Naive thymus-derived CD8-positive, alpha-beta T cell (primary cell): Measurements from ENCODE around the gene NRXN3. TPM values are rescaled to one million over a fixed set of nuclear protein-coding genes. Genes with fewer than 3 reads are reported as not detected.
"Not testable (repeated sequence)": the region's sequence is repeated elsewhere in the genome, so short reads cannot be mapped to it uniquely, and the experiment has no call there.

Experiments used
- ATAC-seq, 2 donors: fragments of 150-1000 bp; cut with Tn5 transposase in 1 of 2; sonication (Bioruptor Pico), chemical (Tn5 transposase) in 1 of 2; 1 replicate in 1 of 2; 2 replicates in 1 of 2; pipeline ENCODE4 v1.10.0; 2021; ENCODE audit warnings: mild to moderate bottlenecking in 2 of 2, moderate library complexity in 2 of 2
- POLR2A ChIA-PET: fragments of 350-600 bp; sonication (Branson Sonifier 250); formaldehyde crosslinking; loops from one replicate; lab custom pipeline; 2021; ENCODE audit warnings: antibody characterized with exemption; lab: Charles Lee
- DNase-seq, 10 donors: peaks; one replicate each; pipeline versions ENCODE4 v3.0.0 to v3.0.0-alpha.2; 2020 to 2022
- H3K27ac Mint-ChIP-seq, 10 donors: one replicate each; pipeline ENCODE4 v1.8.0; 2020 to 2022; ENCODE audit warnings: mild to moderate bottlenecking in 10 of 10, mixed read lengths in 10 of 10, moderate library complexity in 4 of 10, inconsistent platforms in 1 of 10
- H3K27me3 Mint-ChIP-seq, 5 donors: one replicate each; pipeline ENCODE4 v1.8.0; 2021 to 2022; ENCODE audit warnings: mixed read lengths in 5 of 5
- H3K36me3 Mint-ChIP-seq, 3 donors: one replicate each; pipeline ENCODE4 v1.8.0; 2020 to 2022; ENCODE audit warnings: mixed read lengths in 3 of 3, mild to moderate bottlenecking in 2 of 3, inconsistent platforms in 1 of 3
- H3K4me1 Mint-ChIP-seq, 4 donors: one replicate each; pipeline ENCODE4 v1.8.0; 2021 to 2022; ENCODE audit warnings: mixed read lengths in 4 of 4
- H3K4me3 Mint-ChIP-seq, 10 donors: one replicate each; pipeline ENCODE4 v1.8.0; 2020 to 2022; ENCODE audit warnings: mild to moderate bottlenecking in 10 of 10, mixed read lengths in 10 of 10, moderate library complexity in 6 of 10, inconsistent platforms in 1 of 10
- H3K9me3 Mint-ChIP-seq, 9 donors: one replicate each; pipeline ENCODE4 v1.8.0; 2020 to 2022; ENCODE audit warnings: mixed read lengths in 9 of 9, mild to moderate bottlenecking in 3 of 9, inconsistent platforms in 1 of 9, moderate library complexity in 1 of 9
- polyA plus RNA-seq, 3 donors: library from polyadenylated mRNA; unstranded; fragments of 300-500 nt; fragmentation: Illumina TruSeq; gene quantifications; one replicate each; pipeline ENCODE4 v1.2.3, GENCODE V29; 2021
- total RNA-seq, 8 experiments: library from RNA in 2 of 8; stranded (reverse) in 2 of 8; gene quantifications; one replicate each; pipeline ENCODE4 v1.2.3 and lab custom pipeline; 2021 to 2026

The NRXN3 gene
- total and polyA plus RNA-seq, 5 experiments from 2014 or later = not detected

- H3K27me3 Mint-ChIP-seq = peaks cover 2 to 10% (median 4%) of the 10 kb centered on the region in 5 donors
- ATAC-seq (no peak), DNase-seq (no peak)
- no peaks in the 10 kb centered on the region for H3K36me3 Mint-ChIP-seq
- H3K4me3 Mint-ChIP-seq = no peak overlapping the region
- no peak overlapping the region for H3K27ac Mint-ChIP-seq
- peaks cover 0 to 3% (median 0%) of the 10 kb centered on the region in 4 donors for H3K4me1 Mint-ChIP-seq
- POLR2A ChIA-PET = no interaction called here
- H3K9me3 Mint-ChIP-seq = no peaks in the 10 kb centered on the region
These were observed 390.9 kb downstream of the NRXN3 start for GRCh38 chr14:78561074-78561473.

DNA sequence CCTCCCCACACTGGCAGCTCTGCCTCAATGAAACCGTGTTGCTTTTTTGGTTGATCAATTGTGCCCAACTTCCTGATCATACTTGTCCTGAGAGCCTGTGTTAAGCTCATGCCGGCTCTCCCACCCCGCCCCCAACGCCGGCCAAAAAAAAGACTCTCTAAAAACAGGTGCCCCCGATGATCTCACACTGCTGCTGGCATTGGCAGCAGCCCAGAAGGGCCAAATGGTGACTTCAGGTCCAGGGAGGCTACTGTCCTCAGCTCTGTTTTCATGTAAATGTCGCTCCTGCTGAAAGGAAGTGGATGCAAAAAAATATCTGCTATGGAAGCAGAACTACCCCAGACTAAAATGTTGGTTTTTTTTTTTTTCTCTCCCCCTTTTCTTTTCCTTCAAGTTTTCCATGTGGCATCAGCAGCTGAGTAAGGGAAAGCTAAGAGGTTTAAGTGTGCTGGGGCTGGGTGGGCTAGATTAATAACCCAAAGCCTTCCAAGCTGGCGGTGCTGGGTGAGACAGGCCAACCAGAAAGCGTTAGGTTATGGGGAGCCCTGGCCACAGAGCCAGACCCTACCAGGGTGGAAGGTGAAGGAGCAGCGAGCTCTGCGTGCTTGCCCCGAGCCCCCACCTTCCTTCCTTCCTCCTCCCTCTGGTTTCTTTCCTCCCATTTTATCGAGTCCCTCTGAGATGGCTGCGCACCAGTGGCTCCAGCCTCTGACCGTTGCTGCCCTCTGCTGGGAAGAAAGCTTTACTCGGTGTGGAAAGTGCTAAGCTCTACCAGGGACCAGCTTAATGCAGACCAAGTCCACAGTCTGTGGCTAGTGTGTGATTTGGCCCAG lies 396.1 kb downstream of the NRXN3 start:
- DNase-seq = peak; percentile 12 to 68 (median 31)
- H3K27me3 Mint-ChIP-seq = peaks cover 0 to 9% (median 4%) of the 10 kb centered on the region in 5 donors
- H3K4me1 Mint-ChIP-seq = peaks cover 0 to 13% (median 2%) of the 10 kb centered on the region in 4 donors
- H3K36me3 Mint-ChIP-seq = no peaks in the 10 kb centered on the region
- H3K27ac Mint-ChIP-seq = no peak overlapping the region
- POLR2A ChIA-PET = no interaction called here
- ATAC-seq = peak; percentile 72 to 77
- H3K4me3 Mint-ChIP-seq = peak overlapping the region; percentile 24 to 74 (median 58)
- H3K9me3 Mint-ChIP-seq = peaks cover 0 to 1% (median 0%) of the 10 kb centered on the region in 9 donors

DNA sequence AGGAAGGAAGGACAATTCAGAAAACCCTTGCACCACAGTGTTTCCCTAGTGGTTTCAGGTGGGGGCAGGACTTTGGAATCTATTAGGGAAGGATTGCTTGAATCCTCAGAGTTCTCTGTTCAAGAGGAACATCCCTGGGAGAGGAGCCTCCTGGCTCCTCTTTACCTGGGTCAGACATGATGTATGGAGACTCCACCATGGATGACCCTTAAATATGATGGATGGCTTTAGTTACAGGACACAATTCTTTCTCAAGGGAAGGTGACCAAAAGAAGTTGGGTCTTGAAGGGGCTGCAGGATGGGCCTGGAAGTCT lies 396.6 kb downstream of the NRXN3 start:
- peak overlapping the region in 4 of 10 donors; percentile 9 to 58 (median 49) for H3K4me3 Mint-ChIP-seq
- ATAC-seq = no peak
- H3K4me1 Mint-ChIP-seq = peaks cover 0 to 13% (median 2%) of the 10 kb centered on the region in 4 donors
- POLR2A ChIA-PET = no interaction called here
- DNase-seq = peak in 1 of 10 donors; percentile 1
- H3K36me3 Mint-ChIP-seq = no peaks in the 10 kb centered on the region
- H3K27me3 Mint-ChIP-seq = peaks cover 0 to 9% (median 2%) of the 10 kb centered on the region in 5 donors
- H3K9me3 Mint-ChIP-seq = peaks cover 0 to 2% (median 0%) of the 10 kb centered on the region in 9 donors
- no peak overlapping the region for H3K27ac Mint-ChIP-seq

GRCh38 chr14:78567343-78567742 lies 397.2 kb downstream of the NRXN3 start:
- ATAC-seq (no peak), DNase-seq (no peak)
- Mint-ChIP-seq H3K27ac (no peak overlapping the region), H3K9me3 (peaks cover 0 to 3% (median 0%) of the 10 kb centered on the region in 9 donors), H3K27me3 (peaks cover 2 to 9% (median 3%) of the 10 kb centered on the region in 5 donors), H3K36me3 (no peaks in the 10 kb centered on the region), H3K4me3 (no peak overlapping the region), H3K4me1 (peaks cover 0 to 13% (median 2%) of the 10 kb centered on the region in 4 donors)
- POLR2A ChIA-PET = no interaction called here

DNA sequence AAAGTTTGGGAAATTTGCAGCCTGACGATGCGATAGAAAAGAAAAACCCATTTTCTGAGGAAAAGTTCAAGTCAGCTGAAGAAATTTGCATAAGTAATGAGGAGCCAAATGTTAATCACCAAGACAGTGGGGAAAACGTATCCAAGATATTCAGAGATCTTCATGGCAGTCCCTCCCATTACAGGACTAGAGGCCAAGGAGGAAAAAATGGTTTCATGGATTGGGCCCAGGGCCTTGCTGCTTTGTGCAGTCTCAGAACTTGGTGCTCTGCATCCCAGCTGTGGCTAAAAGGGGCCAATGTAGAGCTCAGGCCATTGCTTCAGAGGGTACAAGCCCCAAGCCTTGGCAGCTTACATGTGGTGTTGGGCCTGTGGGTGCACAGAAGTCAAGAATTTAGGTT lies 403.6 kb downstream of the NRXN3 start:
- Mint-ChIP-seq H3K9me3 (peaks cover 9 to 31% (median 18%) of the 10 kb centered on the region in 9 donors), H3K36me3 (peaks cover 0 to 14% (median 4%) of the 10 kb centered on the region in 3 donors)
- H3K4me1 Mint-ChIP-seq, H3K27me3 Mint-ChIP-seq, ATAC-seq, H3K4me3 Mint-ChIP-seq, POLR2A ChIA-PET, H3K27ac Mint-ChIP-seq, DNase-seq: not testable (repeated sequence)

DNA sequence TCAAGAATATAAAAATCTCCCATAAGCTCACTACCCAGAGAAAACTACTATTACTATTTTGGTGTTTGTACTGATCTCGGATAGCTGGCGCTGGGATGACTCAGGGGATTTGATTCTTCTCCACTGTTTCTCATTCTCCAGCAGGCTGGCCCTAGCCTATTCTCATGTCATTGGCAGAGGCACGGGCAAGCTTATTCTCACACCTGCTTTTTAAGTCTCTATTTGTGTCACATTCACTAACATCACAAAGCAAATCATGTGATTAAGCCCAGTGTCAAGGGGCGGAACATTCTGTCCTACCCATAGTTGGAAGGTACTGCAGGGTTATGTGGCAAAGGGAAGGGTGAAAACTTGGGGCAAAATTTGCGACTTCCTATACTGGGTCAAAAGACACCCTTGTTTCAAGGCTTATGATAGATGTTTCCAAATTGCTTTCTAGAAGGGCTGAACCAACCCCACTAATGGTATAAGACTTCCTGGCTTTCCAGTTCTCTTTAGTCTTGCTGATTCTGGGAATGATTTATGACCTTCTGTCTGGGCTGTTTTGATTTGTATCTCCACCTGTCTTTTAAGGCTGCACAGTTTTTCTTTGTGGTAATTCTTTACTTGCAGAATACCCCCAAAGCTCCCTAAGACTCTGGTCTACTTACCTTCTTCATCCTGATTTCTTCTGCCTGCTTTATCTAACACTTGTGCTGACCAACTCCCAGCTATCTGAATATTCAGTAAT lies 406.4 kb downstream of the NRXN3 start:
- Mint-ChIP-seq H3K9me3 (peaks cover 9 to 31% (median 18%) of the 10 kb centered on the region in 9 donors), H3K4me1 (no peaks in the 10 kb centered on the region), H3K36me3 (peaks cover 0 to 14% (median 4%) of the 10 kb centered on the region in 3 donors), H3K4me3 (no peak overlapping the region), H3K27ac (no peak overlapping the region), H3K27me3 (peaks cover 0 to 13% (median 5%) of the 10 kb centered on the region in 5 donors)
- POLR2A ChIA-PET = interaction anchor here (0.6 kb wide), 1 partner anchor 18 kb away, joined by 3 read pairs; no protein-coding TSS in a partner anchor
- no peak for ATAC-seq
- DNase-seq = no peak

DNA sequence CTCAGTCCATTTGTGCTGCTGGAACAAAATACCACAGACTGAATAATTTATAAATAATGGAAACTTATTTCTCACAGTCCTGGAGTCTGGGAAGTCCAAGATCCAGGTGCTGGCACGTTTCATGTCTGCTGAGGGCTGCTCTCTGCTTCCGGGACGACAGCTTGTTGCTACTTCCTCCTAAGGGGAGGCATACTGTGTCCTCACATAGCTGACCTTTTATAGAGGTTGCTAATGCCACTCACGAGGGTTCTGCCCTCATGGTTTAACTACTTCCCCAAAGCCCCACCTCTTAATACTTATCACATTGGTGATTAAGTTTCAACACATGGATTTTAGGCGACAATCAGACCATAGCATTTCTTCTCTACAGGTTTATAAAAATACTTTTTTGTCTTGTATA lies 411.1 kb downstream of the NRXN3 start:
- POLR2A ChIA-PET = no interaction called here
- no peaks in the 10 kb centered on the region for H3K9me3 Mint-ChIP-seq
- no peak for ATAC-seq
- peaks cover 0 to 23% (median 11%) of the 10 kb centered on the region in 5 donors for H3K27me3 Mint-ChIP-seq
- DNase-seq = no peak
- H3K4me1 Mint-ChIP-seq = no peaks in the 10 kb centered on the region
- H3K4me3 Mint-ChIP-seq = no peak overlapping the region
- H3K27ac Mint-ChIP-seq = no peak overlapping the region
- H3K36me3 Mint-ChIP-seq = no peaks in the 10 kb centered on the region

GRCh38 chr14:78586681-78587080 lies 416.5 kb downstream of the NRXN3 start:
- DNase-seq = no peak
- Mint-ChIP-seq H3K9me3 (no peaks in the 10 kb centered on the region), H3K36me3 (no peaks in the 10 kb centered on the region), H3K27ac (no peak overlapping the region), H3K4me3 (no peak overlapping the region), H3K4me1 (no peaks in the 10 kb centered on the region), H3K27me3 (peaks cover 0 to 22% (median 9%) of the 10 kb centered on the region in 5 donors)
- no peak for ATAC-seq
- POLR2A ChIA-PET = no interaction called here

- H3K4me1 Mint-ChIP-seq = no peaks in the 10 kb centered on the region
- POLR2A ChIA-PET = no interaction called here
- no peak overlapping the region for H3K27ac Mint-ChIP-seq
- DNase-seq (no peak), ATAC-seq (no peak)
- no peaks in the 10 kb centered on the region for H3K9me3 Mint-ChIP-seq
- H3K4me3 Mint-ChIP-seq = no peak overlapping the region
- peaks cover 0 to 22% (median 9%) of the 10 kb centered on the region in 5 donors for H3K27me3 Mint-ChIP-seq
- no peaks in the 10 kb centered on the region for H3K36me3 Mint-ChIP-seq
These were observed 418.7 kb downstream of the NRXN3 start for GRCh38 chr14:78588906-78589305.

- H3K27ac Mint-ChIP-seq = no peak overlapping the region
- H3K4me1 Mint-ChIP-seq = no peaks in the 10 kb centered on the region
- H3K36me3 Mint-ChIP-seq = no peaks in the 10 kb centered on the region
- ATAC-seq (no peak), DNase-seq (no peak)
- peaks cover 0 to 10% (median 5%) of the 10 kb centered on the region in 5 donors for H3K27me3 Mint-ChIP-seq
- POLR2A ChIA-PET = no interaction called here
- H3K9me3 Mint-ChIP-seq = no peaks in the 10 kb centered on the region
- H3K4me3 Mint-ChIP-seq = no peak overlapping the region
These were observed 422.5 kb downstream of the NRXN3 start for GRCh38 chr14:78592616-78593219.

GRCh38 chr14:78593949-78594348 lies 423.8 kb downstream of the NRXN3 start:
- Mint-ChIP-seq H3K4me1 (no peaks in the 10 kb centered on the region), H3K27me3 (peaks cover 6 to 22% (median 8%) of the 10 kb centered on the region in 5 donors), H3K9me3 (no peaks in the 10 kb centered on the region), H3K4me3 (peak overlapping the region in 1 of 10 donors; percentile 34), H3K27ac (no peak overlapping the region), H3K36me3 (no peaks in the 10 kb centered on the region)
- POLR2A ChIA-PET = no interaction called here
- ATAC-seq (no peak), DNase-seq (no peak)

DNA sequence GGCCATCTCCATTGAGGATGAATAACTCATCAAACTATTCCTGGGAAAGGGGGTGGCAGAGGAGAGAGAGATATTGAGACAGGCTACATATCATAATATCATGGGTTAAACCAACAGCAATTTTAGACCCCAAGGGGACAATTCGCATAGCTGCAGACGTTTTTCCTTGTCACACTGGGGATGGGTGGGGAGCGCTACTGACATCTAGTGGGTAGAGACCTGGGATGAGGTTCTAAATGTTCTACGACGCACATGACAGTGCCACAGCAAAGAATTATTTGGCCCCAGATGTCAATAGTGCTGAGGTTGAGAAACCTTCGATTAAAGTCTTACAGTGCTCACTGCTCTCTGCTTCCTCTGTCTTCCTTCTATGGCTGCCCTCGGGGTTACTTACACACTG lies 425.6 kb downstream of the NRXN3 start:
- peak overlapping the region in 1 of 10 donors; percentile 49 for H3K27ac Mint-ChIP-seq
- no peaks in the 10 kb centered on the region for H3K9me3 Mint-ChIP-seq
- H3K4me1 Mint-ChIP-seq = no peaks in the 10 kb centered on the region
- POLR2A ChIA-PET = no interaction called here
- no peak overlapping the region for H3K4me3 Mint-ChIP-seq
- ATAC-seq (no peak), DNase-seq (no peak)
- H3K36me3 Mint-ChIP-seq = no peaks in the 10 kb centered on the region
- H3K27me3 Mint-ChIP-seq = peaks cover 6 to 30% (median 11%) of the 10 kb centered on the region in 5 donors
